GM18508 (cell line): ENCODE results near the gene C1orf115.
A peak's percentile ranks its signal among the peaks of the same experiment; 100 is the strongest.
"Not testable (repeated sequence)": the region's sequence is repeated elsewhere in the genome, so short reads cannot be mapped to it uniquely, and the experiment has no call there.

Experiments used
- ATAC-seq: cut with Tn5 transposase; IDR thresholded peaks from one replicate; pipeline ENCODE4 v1.9.1; 2021; ENCODE audit warnings: moderate number of reproducible peaks; ENCODE audit not compliant: insufficient read depth, unreplicated experiment

Gene C1orf115

DNA sequence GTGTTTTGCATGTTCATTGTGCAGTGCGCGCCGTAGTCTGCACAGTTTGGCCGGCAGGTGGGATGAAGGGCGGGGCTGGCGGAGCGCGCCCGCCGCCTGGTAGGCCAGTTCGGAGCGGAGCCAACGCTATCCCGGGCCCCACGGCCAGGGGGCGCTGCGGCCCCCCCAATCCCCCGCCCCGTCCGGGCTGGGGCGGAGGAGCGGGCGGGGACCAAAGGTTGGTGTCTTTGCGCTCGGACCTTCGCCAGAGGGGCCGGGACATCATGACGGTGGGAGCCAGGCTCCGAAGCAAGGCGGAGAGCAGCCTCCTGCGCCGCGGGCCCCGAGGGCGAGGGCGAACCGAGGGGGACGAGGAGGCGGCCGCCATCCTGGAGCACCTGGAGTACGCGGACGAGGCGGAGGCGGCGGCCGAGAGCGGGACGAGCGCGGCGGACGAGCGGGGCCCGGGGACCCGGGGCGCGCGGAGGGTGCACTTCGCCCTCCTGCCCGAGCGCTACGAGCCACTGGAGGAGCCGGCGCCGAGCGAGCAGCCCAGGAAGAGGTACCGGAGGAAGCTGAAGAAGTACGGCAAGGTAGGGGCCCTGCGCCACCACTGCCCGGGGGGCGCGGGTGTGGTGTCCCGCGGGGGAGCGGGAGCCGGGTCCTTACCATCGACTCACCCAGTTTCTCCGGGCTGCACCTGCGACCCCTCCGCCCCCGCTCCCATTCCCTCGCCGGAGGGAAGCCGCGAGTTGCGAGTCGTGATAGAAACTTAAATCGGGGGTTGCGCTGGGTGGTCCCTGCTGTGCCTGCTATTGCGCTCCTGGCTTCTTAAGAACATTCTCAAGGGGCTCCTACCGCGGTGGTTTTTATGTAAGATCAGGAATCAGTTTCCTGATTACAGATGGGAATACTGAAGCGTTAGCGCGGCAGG is at the start of gene C1orf115:
Gene C1orf115 (plus strand): TSS at position 224 of the 913 bp plus-strand sequence. CDS start 40 bp downstream, at position 264.
- ATAC-seq, result peak; percentile 81

- no peak for ATAC-seq
Observed at GRCh38 chr1:220642285-220642684, 47.9 kb upstream of the C1orf115 start.

DNA sequence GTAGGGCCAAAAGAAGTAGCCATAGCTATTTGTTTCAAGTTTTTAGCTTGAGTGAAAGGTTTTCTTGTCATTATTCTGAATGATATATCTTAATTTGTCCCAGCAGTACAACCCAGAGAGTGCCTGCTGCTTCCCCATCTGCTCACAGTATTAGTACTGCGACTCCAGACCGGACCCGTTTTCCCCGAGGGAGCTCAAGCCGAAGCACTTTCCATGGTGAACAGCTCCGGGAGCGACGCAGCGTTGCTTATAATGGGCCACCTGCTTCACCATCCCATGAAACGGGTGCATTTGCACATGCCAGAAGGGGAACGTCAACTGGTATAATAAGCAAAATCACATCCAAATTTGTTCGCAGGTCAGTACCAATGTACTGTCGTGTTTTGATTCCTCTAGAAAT is 37.2 kb upstream of the C1orf115 start:
- ATAC-seq, result no peak

DNA sequence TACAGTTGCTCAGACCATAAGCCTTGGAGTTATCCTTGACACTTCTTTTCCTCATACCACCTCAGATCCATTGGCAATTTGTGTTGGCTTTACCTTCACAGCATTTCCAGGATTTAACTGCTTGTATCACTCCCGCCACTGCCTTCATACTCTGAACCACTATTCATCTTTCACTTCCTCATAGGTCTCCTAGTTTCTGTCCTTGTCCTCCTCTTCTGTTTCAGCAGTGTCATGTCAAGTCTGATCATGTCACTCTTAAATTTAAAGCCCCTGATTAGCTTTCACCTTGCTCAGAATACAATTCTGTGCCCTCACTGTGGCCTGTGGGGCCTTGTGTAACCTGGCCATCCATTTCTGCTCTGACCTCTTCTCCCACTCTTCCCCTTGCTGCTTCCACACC is 34.7 kb upstream of the C1orf115 start:
- peak; percentile 87 for ATAC-seq

- no peak for ATAC-seq
Observed at GRCh38 chr1:220655961-220656740, 34.0 kb upstream of the C1orf115 start.

DNA sequence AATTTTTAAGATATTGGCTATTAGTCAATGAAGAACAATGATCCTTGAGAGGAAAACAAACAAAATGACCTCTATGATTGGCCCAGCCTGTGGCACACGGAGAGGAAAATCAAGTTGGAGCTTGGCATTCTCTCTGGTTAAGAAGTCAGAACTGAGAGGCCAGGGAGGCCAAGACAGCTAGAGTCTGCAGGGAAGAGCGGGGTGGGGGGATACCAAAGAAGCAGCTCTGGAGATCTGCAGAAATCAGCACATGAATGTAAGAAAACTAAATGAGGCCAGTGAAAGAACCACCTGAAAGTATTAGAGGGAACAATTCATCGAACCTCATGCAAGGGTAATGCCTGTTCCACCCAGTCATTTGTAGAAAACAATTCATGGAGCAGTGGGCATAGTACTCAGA is 23.8 kb upstream of the C1orf115 start:
- ATAC-seq, result no peak

DNA sequence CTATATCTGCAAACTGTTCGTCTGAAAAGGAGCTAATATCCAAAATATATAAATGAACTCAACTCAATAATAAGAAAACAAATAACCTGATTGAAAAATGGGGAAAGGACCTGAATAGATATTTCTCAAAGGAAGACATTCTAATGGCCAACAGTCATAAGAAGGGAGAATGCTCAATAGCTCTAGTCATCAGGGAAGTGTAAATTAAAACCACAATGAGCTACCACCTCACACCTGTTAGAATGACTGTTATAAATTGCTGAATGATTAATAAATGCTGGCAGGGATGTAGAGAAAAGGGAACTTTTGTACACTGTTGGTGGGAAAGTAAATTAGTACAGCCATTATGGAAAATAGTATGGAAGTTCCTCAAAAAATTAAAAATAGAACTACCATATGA is 21.2 kb upstream of the C1orf115 start:
- no peak for ATAC-seq

- no peak for ATAC-seq
Observed at GRCh38 chr1:220670365-220670764, 19.8 kb upstream of the C1orf115 start.

- no peak for ATAC-seq
Observed at GRCh38 chr1:220673921-220674320, 16.2 kb upstream of the C1orf115 start.

DNA sequence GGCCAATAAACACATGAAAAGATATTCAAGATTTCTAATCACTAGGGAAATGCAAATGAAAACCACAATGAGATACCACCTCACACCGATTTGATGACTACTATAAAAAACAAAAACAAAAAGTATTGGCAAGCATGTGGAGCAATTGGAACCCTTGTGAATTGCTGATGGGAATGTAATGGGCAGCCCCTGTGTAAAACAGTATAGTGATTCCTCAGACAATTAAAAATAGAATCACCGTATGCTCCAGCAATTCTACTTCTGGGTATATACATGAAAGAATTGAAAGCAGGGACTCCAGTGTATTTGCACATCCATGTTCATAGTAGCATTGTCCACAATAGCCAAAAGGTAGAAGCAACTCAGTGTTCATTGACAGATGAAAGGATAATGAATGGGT is 12.9 kb upstream of the C1orf115 start:
- ATAC-seq, result no peak

DNA sequence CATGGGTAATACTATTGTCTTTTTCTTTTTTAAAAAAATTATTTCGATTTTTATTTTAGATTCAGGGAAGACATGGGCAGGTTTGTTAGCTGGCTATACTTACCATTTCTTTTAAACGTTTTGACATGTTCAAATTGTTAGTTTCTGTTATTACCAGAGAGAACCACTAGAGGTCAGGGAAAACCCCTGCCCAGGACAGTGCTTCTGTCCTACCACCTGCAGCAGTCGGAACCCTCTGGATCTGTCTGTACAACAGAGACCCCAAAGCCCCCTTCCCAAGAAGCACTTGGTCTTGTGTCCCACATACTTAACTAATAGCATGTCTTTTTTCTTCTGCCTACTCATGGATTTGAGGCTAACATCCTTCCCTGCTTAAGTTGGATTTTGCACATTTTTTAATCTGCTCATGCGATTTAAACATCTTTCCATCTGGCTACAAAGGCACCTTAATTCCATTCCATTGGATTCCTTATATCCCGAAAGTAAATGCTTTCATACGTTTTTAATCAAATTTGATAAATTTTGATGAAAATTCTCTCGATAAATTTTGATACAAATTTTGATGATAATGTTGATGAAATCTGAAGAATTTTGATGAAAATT is 10.0 kb upstream of the C1orf115 start:
- ATAC-seq, result peak; percentile 93

- ATAC-seq, result no peak
Observed at GRCh38 chr1:220681220-220681880, 8.8 kb upstream of the C1orf115 start.

- ATAC-seq, result no peak
Observed at GRCh38 chr1:220682901-220683576, 7.1 kb upstream of the C1orf115 start.

GRCh38 chr1:220683716-220684115 is 6.4 kb upstream of the C1orf115 start:
- ATAC-seq, result not testable (repeated sequence)

DNA sequence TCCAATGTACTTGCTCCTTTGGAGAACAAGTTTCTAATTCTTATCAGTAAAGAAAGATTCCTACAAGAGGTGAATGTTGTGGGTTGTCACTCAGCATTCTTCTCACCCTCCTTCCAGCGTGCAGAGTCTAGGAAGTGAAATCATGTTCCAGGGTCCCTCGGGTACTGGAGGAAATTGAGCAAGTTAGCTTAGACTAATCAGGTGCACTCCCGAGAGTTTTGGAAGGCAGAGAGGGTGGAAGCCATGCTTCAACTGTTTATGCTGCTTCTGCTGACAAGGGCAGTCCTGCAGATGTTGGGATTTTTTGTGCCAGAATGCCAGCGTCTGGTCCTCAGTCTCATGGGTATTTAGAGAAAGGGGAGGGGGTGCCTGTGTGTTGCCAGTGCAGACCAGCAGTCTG is 5.3 kb upstream of the C1orf115 start:
- ATAC-seq, result no peak

DNA sequence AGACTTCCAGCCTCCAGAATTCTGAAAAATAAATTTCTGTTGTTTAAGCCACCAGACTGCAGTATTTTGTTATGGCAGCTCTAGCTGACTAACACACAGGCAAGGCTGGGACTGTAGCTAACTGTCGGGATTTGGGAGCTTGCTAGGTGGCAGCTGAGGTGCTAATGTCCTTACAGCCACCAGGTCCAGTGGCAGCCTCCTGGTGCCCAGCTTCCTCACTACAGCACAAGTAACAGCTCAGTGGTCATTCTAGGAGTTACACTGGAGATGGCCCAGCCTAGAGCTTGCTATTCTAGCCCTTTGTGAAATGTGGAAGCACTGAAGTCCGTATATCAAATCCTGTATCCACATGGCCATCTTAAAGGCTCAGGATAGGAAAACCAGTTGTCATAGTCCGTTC is 4.3 kb upstream of the C1orf115 start:
- no peak for ATAC-seq

DNA sequence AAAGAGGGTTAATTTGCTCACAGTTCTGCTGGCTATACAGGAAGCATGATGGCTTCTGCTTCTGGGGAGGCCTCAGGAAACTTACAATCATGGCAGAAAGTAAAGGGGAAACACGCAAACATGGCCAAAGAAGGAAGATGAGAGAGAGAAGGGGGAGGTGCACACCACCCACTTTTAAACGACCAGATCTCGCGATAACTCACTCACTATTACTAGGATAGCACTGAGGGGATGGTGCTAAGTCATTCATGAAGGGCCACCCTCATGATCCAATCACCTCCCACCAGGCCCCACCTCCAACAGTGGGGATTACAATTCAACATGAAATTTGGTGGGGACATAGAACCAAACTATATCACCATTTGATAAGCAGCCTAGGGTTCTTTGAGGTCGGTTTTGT is 2.4 kb upstream of the C1orf115 start:
- no peak for ATAC-seq

DNA sequence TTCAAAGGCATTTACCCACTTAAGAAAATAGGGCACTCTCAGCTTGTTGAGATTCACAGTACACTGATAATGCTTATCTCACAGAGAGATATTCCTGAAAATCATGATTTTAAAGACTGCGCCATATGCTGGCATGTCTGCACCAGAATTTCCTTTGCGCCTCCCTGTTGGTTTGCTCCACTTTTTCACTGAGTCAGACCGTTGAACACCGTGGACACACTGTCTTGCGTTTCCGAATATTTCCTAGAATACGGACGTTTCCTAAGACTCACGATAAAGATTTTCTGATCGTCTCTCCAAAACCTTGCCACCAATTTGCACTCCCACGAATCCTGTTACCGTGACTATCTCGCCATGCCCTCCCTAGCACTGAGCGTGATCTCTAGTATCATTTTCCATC is 497 bp upstream of the C1orf115 start:
- ATAC-seq, result no peak

DNA sequence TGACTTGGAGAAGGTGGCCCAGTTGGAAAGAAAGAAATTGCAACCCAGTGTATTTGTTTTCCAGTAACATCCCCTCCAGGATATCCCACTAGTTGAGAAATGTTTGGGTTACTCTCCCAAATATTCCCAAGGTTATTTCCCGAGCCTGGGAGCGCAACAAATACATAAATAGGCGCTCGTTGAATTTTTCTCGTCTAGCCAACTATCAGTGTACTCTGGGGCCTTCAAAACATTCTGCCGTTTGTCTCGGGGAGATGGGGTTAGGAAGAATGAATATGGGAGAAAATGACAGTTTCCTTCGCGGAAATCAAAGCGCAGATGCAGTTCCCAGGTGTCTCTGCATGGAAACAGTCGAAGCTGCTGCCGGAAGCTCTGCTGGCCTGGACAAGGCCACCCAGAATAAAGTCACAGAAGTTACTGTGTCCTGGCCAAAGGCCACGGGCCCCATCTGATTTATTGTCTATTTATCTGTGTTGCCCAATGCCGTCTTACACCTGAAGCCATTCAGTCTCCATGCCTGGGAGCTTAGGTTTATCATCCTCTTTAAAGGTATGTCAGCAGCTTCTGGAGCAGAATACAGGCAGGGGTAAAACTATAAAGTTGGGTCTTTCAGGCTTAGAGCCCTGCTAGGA is 1.0 kb downstream of the C1orf115 start:
- ATAC-seq, result no peak
